HL-60 (cell line): ENCODE measurements around the gene PRKACB.

Experiments used
- GABPA ChIP-seq: IDR thresholded peaks from 2 replicates; pipeline ENCODE4 v1.6.1; 2012; ENCODE audit warnings: low read depth
- SPI1 ChIP-seq: IDR thresholded peaks from 2 replicates; pipeline ENCODE4 v1.6.1; 2012; ENCODE audit warnings: low read depth, mild to moderate bottlenecking, borderline replicate concordance
- TF ChIP-seq, protein P1 (sequence below): IDR thresholded peaks from one replicate; pipeline ENCODE4 v1.5.1; 2011; ENCODE audit warnings: low read length, control low read depth, inconsistent platforms; ENCODE audit not compliant: insufficient read depth

DNA sequence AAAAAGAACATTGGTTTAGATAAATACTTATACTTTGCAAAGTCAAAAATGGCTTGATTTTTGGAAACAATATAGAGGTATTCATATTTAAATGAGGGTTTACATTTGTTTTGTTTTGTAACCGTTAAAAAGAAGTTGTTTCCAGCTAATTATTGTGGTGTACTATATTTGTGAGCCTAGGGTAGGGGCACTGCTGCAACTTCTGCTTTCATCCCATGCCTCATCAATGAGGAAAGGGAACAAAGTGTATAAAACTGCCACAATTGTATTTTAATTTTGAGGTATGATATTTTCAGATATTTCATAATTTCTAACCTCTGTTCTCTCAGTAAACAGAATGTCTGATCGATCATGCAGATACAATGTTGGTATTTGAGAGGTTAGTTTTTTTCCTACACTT, 92.2 kb downstream of the PRKACB start:
- TF ChIP-seq, protein P1, sequence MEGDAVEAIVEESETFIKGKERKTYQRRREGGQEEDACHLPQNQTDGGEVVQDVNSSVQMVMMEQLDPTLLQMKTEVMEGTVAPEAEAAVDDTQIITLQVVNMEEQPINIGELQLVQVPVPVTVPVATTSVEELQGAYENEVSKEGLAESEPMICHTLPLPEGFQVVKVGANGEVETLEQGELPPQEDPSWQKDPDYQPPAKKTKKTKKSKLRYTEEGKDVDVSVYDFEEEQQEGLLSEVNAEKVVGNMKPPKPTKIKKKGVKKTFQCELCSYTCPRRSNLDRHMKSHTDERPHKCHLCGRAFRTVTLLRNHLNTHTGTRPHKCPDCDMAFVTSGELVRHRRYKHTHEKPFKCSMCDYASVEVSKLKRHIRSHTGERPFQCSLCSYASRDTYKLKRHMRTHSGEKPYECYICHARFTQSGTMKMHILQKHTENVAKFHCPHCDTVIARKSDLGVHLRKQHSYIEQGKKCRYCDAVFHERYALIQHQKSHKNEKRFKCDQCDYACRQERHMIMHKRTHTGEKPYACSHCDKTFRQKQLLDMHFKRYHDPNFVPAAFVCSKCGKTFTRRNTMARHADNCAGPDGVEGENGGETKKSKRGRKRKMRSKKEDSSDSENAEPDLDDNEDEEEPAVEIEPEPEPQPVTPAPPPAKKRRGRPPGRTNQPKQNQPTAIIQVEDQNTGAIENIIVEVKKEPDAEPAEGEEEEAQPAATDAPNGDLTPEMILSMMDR = no peak
- TF ChIP-seq GABPA (no peak), SPI1 (peak; percentile 24; the same call in 1 of the 2 replicates)
